HG02938 (cell line): ENCODE measurements around the gene SH3RF1.
A peak's percentile ranks its signal among the peaks of the same experiment; 100 is the strongest.

Source experiments
- ATAC-seq: cut with Tn5 transposase; IDR thresholded peaks from one replicate; pipeline ENCODE4 v1.9.1; 2021; ENCODE audit warnings: mild to moderate bottlenecking, moderate library complexity; ENCODE audit not compliant: unreplicated experiment

The SH3RF1 gene

DNA sequence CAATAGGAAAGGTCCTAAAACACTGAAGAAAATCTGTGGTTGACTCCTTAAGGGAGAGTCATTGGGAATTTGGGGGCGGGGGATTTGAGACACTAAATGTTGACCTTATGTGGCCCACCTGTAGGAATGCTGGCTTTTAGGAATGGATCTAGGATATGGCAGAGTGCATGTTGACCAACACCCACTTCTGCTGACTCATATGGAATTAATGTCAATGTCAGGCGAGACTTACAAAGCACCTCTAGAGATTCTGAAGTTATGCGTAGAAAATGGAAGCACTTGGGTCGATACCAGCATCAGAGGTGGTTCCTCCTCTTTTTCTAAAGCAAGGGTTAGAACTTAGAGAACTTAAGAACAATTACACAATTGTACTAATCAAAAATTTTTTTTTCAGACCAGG is 160.1 kb downstream of the SH3RF1 start:
- ATAC-seq: no peak

GRCh38 chr4:169109035-169109675 is 161.6 kb downstream of the SH3RF1 start:
- ATAC-seq: no peak

DNA sequence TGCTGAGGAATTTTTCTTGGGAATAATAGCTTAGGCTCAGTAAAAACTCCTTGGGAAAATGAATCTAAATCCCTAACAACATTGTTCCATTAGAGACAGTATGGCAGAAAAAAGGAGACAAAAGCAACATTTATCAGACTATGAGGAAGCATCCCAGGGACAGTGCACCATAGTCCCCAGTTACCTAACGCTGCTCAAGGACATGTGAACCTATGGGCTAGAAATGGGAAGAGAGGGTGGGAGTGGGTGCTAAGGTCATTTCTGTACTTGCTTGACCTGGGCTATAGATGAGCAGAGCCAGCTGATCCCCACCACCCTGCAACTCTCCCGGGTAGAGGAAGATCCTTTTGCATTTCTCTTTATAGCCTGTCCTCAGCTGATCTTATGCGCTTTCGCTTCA is 162.5 kb downstream of the SH3RF1 start:
- ATAC-seq: no peak

DNA sequence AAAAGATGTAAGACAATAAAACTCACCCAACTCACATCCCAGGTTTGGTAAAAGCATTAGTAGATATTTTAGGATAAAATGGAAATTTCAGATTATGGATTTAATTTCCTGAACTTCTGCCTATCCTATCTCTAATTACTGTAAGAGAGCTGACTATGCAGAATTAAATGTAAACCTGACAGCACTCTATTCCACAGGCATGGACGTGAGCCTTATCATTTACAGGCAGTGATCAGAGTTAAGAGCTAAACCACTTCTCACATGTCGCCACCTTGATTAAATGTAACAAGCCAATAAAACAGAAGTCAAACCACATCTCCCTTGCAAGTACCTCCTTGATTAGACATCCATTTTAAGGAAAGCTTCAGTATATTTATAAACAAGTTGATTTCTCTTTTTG is 163.2 kb downstream of the SH3RF1 start:
- ATAC-seq: no peak

DNA sequence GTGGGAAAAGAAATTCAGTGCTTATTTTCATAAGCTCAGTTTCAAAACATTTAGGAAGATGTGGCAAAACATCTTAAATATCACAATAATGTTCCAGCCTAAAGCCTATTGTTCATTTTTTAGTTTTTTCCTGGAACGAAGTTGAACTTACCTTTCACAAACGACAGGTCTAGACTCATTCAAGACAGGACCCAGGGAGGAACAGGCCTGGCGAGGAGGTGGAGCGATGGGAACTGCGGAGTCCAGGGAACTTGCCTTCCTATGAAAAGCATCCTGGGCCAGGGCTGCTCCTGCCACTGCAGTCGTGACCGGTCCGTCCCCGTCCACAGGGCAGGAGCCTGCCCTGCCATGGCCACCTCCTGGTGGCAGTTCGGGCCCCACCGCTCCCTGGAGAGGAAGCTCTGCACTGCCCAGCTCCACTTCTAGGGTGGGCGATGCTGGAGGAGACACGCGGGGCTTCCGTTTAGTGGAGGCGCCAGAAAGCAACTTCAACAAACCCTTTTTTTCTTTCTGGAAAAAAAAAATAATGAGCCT is 164.0 kb downstream of the SH3RF1 start:
- ATAC-seq: no peak

GRCh38 chr4:169105620-169106019 is 165.1 kb downstream of the SH3RF1 start:
- ATAC-seq: no peak

DNA sequence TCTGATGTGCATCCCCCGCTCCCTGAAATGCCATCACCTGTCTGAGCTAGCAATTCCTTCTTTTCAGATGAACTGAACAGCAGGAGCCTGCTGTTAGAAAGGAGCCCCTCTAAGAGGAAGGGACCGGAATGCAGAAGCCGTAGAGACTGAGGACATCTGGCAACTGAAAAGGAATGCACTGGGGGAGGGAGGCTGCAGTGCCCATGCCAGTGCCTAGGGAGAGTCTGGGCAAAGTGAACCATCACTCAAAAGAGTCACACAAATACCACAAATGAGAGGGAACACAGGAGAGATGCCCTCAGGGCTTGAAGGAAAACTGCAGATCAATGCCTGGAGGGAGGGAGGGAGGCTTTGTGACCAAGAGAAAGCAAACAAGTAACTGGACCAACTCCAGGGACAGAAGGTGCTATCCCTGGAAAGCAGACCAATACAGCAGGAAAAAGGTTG is 166.8 kb downstream of the SH3RF1 start:
- ATAC-seq: no peak

DNA sequence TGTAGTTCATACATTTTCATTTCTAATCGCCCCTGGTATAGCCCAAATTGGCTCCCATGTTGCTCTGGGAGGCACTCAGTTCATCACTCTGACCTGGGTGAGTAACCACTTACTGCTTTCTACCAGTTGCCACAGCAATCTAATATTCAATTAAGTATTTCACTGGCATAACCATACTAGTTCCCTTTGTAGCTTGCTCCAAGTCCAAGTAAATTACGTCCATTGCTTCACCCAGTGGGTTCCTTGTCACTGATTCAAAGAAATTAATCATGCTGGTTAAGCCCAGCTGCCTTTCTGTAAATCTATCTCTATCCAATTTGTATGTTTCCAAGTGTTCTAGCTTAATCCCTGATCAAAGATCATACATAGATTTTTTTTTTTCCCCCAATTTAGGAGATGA is 168.7 kb downstream of the SH3RF1 start:
- no peak for ATAC-seq

DNA sequence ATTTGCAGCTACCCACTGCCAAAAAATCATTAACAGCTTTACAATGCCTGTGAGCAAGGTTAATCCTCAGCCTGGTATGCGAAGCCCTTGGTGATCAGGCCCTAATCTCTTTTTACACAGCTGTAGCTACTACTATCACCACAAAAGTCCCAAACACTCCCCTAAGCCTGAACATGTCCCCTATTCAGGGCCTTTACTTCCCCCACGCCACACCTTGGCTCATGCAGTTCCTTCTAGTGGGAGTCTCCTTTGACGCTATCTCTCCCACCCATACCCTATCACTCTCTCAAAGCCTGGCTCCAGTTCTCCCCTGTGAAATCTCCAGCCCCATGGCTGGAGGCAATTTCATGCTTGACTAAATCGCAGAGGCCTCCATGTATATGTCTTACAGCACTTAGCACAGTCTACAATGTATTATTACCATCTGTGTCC is 170.1 kb downstream of the SH3RF1 start:
- no peak for ATAC-seq

DNA sequence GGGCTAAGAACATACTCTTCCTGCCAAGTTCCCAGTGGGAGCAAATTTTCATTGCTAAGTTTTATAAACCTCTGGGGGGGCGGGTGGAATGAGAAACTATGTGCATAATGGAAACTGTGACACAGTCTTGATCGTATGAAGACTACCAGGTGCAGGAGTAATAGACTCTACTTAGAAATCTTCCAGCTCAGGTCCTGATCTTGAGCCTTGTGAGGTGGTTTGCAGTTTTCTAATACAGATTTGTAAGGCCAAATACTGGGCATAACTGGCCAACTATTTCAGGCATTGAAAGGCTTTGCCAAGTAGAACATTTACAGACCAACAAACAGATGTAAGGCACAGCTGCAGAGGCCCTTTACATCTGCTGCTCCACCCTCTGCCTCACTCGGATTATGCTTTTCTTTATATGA is 171.0 kb downstream of the SH3RF1 start:
- ATAC-seq: peak; percentile 38

DNA sequence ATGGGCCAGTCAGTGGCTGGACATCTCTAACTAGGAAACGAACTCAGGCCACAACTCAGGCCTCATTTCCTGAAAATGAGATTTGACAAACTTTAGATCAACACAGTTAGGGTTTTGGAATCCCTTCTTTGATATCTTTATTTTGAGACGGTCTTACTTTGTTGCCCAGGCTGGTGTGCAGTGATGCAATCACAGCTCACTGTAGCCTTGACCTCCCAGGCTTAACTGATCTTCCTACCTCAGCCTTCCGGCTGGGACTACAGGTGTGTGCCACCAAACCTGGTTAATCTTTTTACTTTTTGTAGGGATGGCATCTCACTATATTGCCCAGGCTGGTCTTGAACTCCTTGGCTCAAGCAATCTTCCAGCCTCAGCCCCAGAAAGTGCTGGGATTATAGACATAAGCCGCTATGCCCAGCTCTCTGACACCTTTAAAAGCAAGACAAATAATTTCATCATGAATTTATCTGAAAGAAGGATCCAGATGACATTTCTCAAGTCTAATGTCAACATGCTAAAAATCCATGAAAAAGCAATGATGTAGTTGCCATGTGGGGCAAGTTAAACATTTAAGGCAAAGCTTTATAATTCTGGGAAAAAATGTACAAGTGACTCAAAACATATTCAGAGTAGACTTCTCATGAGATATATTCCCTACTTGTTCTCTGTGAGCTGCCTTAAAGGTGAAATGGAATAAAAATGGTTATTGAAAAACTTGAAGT is 171.6 kb downstream of the SH3RF1 start:
- ATAC-seq: no peak

GRCh38 chr4:169098532-169098931 is 172.2 kb downstream of the SH3RF1 start:
- peak; percentile 27 for ATAC-seq

- peak; percentile 71 for ATAC-seq
Measured at GRCh38 chr4:169098054-169098497, 172.7 kb downstream of the SH3RF1 start.

- no peak for ATAC-seq
Measured at GRCh38 chr4:169096221-169096620, 174.5 kb downstream of the SH3RF1 start.

DNA sequence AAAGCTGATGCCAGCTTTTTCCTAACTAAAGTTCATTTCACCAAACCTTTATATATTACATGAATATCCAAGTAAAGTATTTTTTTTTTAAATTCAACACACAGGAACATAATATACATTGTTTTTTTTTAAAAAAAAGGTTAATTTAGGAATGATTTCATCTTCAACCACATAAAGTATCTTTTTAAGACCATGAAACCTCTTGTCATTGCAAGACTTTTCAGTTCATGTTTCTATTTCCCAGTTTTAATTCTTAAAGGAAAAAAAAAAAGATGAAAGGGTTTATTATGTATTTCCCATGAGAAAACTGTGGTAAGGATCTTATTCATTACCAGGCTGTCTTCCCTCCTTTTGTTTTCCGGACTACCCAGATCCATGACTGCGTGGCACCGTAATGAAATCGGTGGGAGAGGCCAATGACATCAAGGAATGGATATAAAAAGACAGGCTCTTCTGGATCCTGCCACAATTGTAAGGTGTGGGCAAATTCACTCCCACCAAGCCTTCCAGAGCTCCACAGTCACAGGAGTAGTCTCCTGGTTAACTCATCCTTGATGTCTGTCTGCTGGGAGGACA is 176.0 kb downstream of the SH3RF1 start:
- no peak for ATAC-seq

GRCh38 chr4:169092889-169093522 is 177.8 kb downstream of the SH3RF1 start:
- ATAC-seq: no peak

GRCh38 chr4:169090484-169091215 is 180.1 kb downstream of the SH3RF1 start:
- ATAC-seq: no peak

DNA sequence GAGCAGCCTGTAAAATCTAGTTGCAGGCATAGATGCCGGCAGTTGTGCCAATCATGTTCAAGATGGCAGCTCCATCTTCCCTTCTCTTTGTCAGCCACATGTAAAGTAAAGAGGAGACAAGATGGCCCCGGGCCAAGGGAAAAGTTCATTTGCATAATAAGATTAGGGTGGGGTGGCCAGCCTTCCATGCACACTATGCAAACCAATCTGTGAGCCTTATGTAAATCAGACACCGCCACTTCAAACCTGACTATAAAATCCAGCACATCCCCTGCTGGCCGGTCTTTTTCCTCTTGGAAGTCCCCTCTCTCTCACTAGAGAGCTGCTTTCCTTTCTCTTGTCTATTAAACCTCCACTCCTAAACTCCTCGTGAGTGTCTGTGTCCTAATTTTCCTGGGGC is 181.8 kb downstream of the SH3RF1 start:
- ATAC-seq: no peak

DNA sequence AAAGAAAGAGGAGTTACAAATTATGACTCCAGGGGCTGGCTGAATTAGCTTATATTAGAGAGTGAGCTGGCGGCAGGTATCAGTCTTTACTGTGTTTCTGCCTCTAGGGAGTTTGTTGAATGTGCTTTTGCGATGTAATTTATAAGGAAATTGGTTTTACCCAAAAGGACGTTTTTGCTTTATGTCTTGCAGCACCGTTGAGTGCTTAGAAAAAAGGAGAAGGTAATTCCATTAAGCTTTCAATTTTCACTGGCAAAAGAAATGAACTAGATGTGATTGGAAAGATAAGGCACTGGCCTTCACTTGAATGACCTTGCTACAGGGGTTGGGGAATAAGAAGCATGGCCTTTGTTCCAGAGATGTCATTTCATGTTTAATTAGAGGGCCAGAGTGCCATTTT is 185.8 kb downstream of the SH3RF1 start:
- no peak for ATAC-seq

- peak; percentile 4 for ATAC-seq
Measured at GRCh38 chr4:169080981-169081380, 189.8 kb downstream of the SH3RF1 start.
